GM12892 (cell line): ENCODE results near the gene BACE2.

Experiments
- POLR2A ChIP-seq: IDR thresholded peaks from 2 replicates; pipeline ENCODE4 v1.6.1; 2011; ENCODE audit warnings: low read depth, low read length, control low read depth
- POLR2AphosphoS5 ChIP-seq: IDR thresholded peaks from 2 replicates; pipeline ENCODE4 v1.6.1; 2011; ENCODE audit warnings: low read depth, low read length, control low read depth

DNA sequence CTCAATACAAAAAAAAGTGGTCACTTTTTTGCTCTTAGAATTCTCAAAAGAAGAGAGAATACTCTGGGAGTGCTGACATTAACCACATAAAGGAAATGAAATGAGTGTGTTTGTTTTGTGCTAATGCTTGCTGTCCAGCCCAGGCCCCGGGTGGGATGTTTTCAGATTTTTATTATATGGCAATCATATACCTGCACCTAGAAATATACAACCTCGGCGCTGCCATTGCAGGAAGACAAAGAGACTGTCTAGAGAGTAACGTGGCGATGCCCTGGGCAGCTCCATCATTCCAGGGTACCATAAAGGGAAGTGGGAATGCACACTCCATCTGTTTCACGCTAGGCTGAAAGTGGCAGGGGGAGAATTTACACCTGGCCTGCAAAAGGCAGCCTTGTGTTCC is 7.1 kb downstream of the BACE2 start:
- TF ChIP-seq POLR2A: no peak
- no peak for TF ChIP-seq POLR2AphosphoS5
